SH-SY5Y (cell line): ENCODE data around the gene UNC5C.

ENCODE experiments used
- GATA2 ChIP-seq: IDR thresholded peaks from 2 replicates; pipeline ENCODE4 v1.6.1; 2011; ENCODE audit warnings: mild to moderate bottlenecking, low read depth, low read length
- GATA3 ChIP-seq: IDR thresholded peaks from 2 replicates; pipeline ENCODE4 v1.6.1; 2011; ENCODE audit warnings: low read depth, mild to moderate bottlenecking, low read length, moderate library complexity

DNA sequence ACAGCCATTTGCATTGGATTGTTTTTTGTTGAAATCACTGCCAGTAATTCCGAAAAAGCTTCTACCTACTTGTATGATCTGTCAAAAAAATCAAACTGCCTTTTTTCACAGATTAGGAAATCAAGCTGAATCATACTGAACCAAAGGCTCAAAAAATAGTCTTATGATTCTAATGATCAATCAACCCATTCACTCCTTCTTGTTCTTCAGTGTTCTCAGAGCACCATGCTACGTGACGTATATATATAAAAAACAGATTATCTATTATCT, 187.1 kb downstream of the UNC5C start:
- TF ChIP-seq GATA2, result no peak
- TF ChIP-seq GATA3, result no peak
